ENCODE results near the gene DCANP1. TPM values are rescaled to one million over a fixed set of nuclear protein-coding genes. Genes with fewer than 3 reads are reported as not detected.

DCANP1 gene
- total RNA-seq, 5 donors from 2014 or later (not counting 1 experiment from before 2014, with no cell fraction given) = not detected

DNA sequence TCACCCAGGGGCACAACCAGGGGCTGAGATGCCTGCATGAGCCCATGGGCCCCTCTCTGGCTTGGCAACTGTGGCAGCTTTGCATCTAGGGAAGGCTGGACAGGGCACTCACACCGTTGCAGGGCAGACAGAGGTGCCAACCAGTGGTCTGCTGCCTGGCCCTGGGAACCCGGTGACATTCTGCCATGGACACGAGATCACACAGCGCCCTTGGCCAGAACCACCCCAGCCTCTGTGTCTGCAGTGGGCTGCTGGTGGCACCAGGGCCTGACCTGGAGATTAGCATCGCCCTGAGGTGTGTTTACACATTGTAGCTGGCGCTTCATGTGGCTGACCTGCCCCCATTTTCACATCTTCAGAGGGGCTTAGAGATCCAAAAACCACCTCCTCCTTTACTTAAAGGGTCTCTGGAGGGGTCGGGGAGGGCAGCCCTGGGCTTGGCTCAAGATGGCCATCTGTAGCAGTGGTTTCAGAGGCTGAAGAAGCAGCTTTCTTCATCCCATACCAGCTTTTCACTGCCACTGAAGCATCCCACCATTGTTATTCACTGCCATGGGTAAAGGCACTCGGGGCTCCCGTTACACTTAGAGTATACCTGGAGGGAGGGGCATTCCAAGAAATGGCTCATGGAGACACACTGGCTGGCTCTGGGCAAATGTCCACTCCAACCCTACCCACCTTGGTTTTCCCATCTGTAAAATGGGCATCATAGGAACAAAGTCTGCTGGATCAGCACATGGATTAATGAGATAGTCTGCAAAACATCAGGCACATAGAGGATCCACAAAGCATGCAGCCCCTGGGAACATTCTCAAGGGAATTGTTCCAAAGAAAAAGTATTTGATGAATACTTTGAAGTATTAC, 11.4 kb downstream of the DCANP1 start:
- 67% methylated on average over 5 of the region's 9 CpGs for WGBS (ENCODE audit: insufficient coverage)
- ChIA-PET POLR2A (interaction anchor here in 1 of 2 donors (0.6 kb wide), 1 partner anchor 1696 kb away, joined by 3 read pairs; no protein-coding TSS in a partner anchor), CTCF (interaction anchor here in 1 of 2 donors (1.3 kb wide), 1 partner anchor 10 kb away, joined by 4 read pairs; no protein-coding TSS in a partner anchor)
- Mint-ChIP-seq H3K4me3 (no peak overlapping the region), H3K27me3 (peaks cover 9 to 23% of the 10 kb centered on the region in 2 donors), H3K27ac (no peak overlapping the region), H3K9me3 (no peaks in the 10 kb centered on the region), H3K4me1 (no peaks in the 10 kb centered on the region), H3K36me3 (no peaks in the 10 kb centered on the region)
- Histone ChIP-seq H3K4me3 (ENCODE audit: control insufficient read depth in 1 of 2, extremely low read depth in 1 of 2, low read length in 1 of 2) (no peak overlapping the region), H3K36me3 (ENCODE audit: control insufficient read depth in 2 of 2, extremely low read depth in 1 of 2, insufficient read depth in 1 of 2, low read length in 1 of 2) (no peaks in the 10 kb centered on the region), H3K4me1 (ENCODE audit: control insufficient read depth in 1 of 2, extremely low read depth in 1 of 2, insufficient read depth in 2 of 2, low read length in 2 of 2) (no peaks in the 10 kb centered on the region), H3K9me3 (no peaks in the 10 kb centered on the region), H3K27ac (ENCODE audit: low read length) (no peak overlapping the region), H3K27me3 (replicated peaks in 1 of 2; ENCODE audit: control insufficient read depth in 2 of 2, extremely low read depth in 1 of 2, insufficient read depth in 2 of 2, low read length in 1 of 2) (peaks cover 0 to 38% of the 10 kb centered on the region in 2 experiments)
- DNase-seq = no peak
- ATAC-seq (replicated peaks in 1 of 4) = no peak

DNA sequence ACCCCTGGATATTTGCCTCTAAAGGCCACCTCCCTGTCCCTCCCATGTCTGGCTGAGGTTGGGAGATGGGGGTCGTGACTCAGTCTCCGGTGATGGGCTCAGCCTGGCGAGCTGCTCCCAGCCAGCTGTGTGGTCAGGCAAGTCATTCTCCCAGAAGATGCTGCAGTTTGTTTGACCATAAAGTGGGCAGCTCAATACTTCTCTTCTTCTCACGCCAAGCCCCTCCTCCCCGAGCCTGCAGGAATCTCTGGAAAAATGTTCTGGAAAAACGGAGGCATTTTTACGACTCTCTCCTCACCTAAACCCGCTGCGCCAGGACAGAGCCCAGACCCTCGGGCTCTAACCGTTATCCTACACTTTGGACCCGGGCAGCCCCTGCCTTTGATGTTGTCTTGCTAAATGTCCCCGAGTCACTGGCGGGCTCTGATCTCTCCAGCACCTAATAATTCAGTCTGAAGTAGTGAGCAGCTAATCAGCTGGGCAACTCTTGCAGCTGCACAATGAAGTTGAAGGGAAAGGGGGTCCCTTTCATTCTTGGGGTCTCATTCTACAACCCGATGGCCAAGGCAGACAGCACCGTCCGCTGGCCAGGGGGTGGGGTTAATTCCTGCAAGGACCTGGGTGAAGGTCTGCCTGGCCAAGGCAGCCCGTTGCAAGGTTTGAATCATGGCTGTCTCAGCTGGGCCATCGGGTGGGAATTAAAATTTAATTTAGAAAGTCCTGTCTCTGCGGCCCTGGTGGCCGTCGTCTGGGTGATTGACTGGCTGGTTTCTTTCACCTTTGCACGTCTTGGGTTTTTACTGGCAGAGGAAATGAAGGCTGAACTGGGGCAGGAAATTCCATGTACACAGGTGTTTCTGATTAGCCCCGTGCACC, 12.3 kb downstream of the DCANP1 start:
- no peak for DNase-seq
- 59% methylated on average over 17 of the region's 24 CpGs for WGBS (ENCODE audit: insufficient coverage)

DNA sequence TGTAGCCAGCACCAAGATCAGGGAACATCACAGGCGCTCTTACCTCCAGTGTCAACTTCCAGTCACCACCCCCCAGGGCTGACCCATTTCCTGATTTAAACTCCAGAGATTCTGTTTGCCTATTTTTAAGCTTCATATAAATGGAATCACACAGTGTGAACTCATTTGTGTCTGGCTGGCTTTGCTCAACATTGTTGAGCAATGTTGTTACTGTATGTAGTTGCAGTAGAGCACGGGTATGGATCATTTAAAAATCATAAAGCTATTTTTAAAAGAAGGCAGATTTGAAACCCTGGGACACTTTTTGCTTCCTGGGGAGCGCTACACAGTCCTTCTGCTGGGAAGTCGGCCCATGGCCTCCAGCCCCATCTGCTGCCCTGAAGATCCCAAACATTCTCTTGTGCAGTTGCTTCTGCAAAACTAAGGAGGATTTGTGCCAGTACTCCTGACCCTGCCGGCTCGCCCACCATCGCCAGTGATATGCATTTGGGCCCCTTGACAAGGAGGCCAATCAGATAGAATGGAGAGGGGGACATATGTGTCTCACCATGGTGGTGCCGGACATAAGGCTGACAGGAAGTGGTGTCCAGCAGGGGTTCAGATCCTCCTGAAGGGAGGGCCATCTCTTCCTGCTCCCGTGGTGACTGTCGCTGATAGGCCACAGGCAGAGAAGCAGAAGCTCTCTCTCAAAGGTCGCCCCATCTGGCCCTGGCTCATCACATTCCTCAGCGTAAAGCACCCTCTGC, 13.3 kb downstream of the DCANP1 start:
- WGBS (ENCODE audit: insufficient coverage) = 75% methylated on average over 8 of the region's 12 CpGs
- ATAC-seq (replicated peaks in 1 of 4) = no peak
- POLR2A ChIA-PET = no interaction called here
- CTCF ChIA-PET = interaction anchor here in 1 of 2 donors (1.0 kb wide), 1 partner anchor 23 kb away, joined by 3 read pairs; no protein-coding TSS in a partner anchor
- H3K4me1 ChIP-seq (ENCODE audit: control insufficient read depth in 1 of 2, extremely low read depth in 1 of 2, insufficient read depth in 2 of 2, low read length in 2 of 2) = no peaks in the 10 kb centered on the region
- no peaks in the 10 kb centered on the region for H3K9me3 ChIP-seq
- Mint-ChIP-seq H3K36me3 (no peaks in the 10 kb centered on the region), H3K4me1 (no peaks in the 10 kb centered on the region), H3K27me3 (peaks cover 9 to 28% of the 10 kb centered on the region in 2 donors), H3K9me3 (peaks cover 0 to 7% (median 0%) of the 10 kb centered on the region in 3 donors), H3K4me3 (no peak overlapping the region), H3K27ac (no peak overlapping the region)
- H3K27me3 ChIP-seq (replicated peaks in 1 of 2; ENCODE audit: control insufficient read depth in 2 of 2, extremely low read depth in 1 of 2, insufficient read depth in 2 of 2, low read length in 1 of 2) = peaks cover 0 to 31% of the 10 kb centered on the region in 2 experiments
- H3K4me3 ChIP-seq (ENCODE audit: control insufficient read depth in 1 of 2, extremely low read depth in 1 of 2, low read length in 1 of 2) = no peak overlapping the region
- H3K27ac ChIP-seq (ENCODE audit: low read length) = no peak overlapping the region
- no peak for DNase-seq
- no peaks in the 10 kb centered on the region for H3K36me3 ChIP-seq (ENCODE audit: control insufficient read depth in 2 of 2, extremely low read depth in 1 of 2, insufficient read depth in 1 of 2, low read length in 1 of 2)

More for the DNA sequence above, 12.3 kb downstream of the DCANP1 start:
- no peak overlapping the region for H3K4me3 ChIP-seq (ENCODE audit: control insufficient read depth in 1 of 2, extremely low read depth in 1 of 2, low read length in 1 of 2)
- no peak for ATAC-seq (replicated peaks in 1 of 4)
- Mint-ChIP-seq H3K9me3 (no peaks in the 10 kb centered on the region), H3K4me1 (no peaks in the 10 kb centered on the region), H3K27me3 (peaks cover 9 to 23% of the 10 kb centered on the region in 2 donors), H3K27ac (no peak overlapping the region), H3K4me3 (no peak overlapping the region), H3K36me3 (no peaks in the 10 kb centered on the region)
- no peaks in the 10 kb centered on the region for H3K9me3 ChIP-seq
- H3K4me1 ChIP-seq (ENCODE audit: control insufficient read depth in 1 of 2, extremely low read depth in 1 of 2, insufficient read depth in 2 of 2, low read length in 2 of 2) = no peaks in the 10 kb centered on the region
- CTCF ChIA-PET = interaction anchor here in 1 of 2 donors (1.3 kb wide), 1 partner anchor 9 kb away, joined by 4 read pairs; no protein-coding TSS in a partner anchor
- H3K27ac ChIP-seq (ENCODE audit: low read length) = no peak overlapping the region
- POLR2A ChIA-PET = no interaction called here
- H3K36me3 ChIP-seq (ENCODE audit: control insufficient read depth in 2 of 2, extremely low read depth in 1 of 2, insufficient read depth in 1 of 2, low read length in 1 of 2) = no peaks in the 10 kb centered on the region
- H3K27me3 ChIP-seq (replicated peaks in 1 of 2; ENCODE audit: control insufficient read depth in 2 of 2, extremely low read depth in 1 of 2, insufficient read depth in 2 of 2, low read length in 1 of 2) = peaks cover 0 to 37% of the 10 kb centered on the region in 2 experiments

DNA sequence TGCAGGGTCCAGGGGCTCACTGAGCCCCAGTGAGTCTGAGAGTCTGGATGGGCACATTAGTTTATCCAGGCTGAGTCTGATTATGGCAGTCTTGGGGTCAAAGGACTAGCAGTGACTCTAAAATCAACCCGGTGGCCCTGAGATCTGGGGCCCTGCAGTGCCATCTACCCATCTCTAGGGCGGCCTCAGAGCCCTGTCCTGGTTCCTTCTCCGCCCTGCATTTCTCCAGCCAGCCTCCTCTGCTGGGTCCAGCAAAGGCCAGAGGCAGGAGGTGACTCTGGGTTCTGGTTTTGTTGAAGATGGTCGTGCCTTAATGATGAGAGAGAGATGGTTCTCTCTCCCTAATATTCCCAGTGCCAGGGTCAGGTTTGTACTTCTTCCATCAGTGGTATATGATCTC, 15.0 kb downstream of the DCANP1 start:
- Histone ChIP-seq H3K27ac (ENCODE audit: low read length) (no peak overlapping the region), H3K4me3 (ENCODE audit: control insufficient read depth in 1 of 2, extremely low read depth in 1 of 2, low read length in 1 of 2) (no peak overlapping the region), H3K36me3 (ENCODE audit: control insufficient read depth in 2 of 2, extremely low read depth in 1 of 2, insufficient read depth in 1 of 2, low read length in 1 of 2) (no peaks in the 10 kb centered on the region), H3K9me3 (no peaks in the 10 kb centered on the region), H3K27me3 (replicated peaks in 1 of 2; ENCODE audit: control insufficient read depth in 2 of 2, extremely low read depth in 1 of 2, insufficient read depth in 2 of 2, low read length in 1 of 2) (peaks cover 0 to 30% of the 10 kb centered on the region in 2 experiments), H3K4me1 (ENCODE audit: control insufficient read depth in 1 of 2, extremely low read depth in 1 of 2, insufficient read depth in 2 of 2, low read length in 2 of 2) (no peaks in the 10 kb centered on the region)
- Mint-ChIP-seq H3K27ac (no peak overlapping the region), H3K27me3 (peaks cover 9 to 32% of the 10 kb centered on the region in 2 donors), H3K36me3 (no peaks in the 10 kb centered on the region), H3K4me1 (no peaks in the 10 kb centered on the region), H3K4me3 (no peak overlapping the region), H3K9me3 (peaks cover 0 to 12% (median 6%) of the 10 kb centered on the region in 3 donors)
- no peak for DNase-seq
- POLR2A ChIA-PET = no interaction called here
- ATAC-seq (replicated peaks in 1 of 4) = no peak
- 87% methylated on average over 2 of the region's 4 CpGs for WGBS (ENCODE audit: insufficient coverage)
- CTCF ChIA-PET = no interaction called here

DNA sequence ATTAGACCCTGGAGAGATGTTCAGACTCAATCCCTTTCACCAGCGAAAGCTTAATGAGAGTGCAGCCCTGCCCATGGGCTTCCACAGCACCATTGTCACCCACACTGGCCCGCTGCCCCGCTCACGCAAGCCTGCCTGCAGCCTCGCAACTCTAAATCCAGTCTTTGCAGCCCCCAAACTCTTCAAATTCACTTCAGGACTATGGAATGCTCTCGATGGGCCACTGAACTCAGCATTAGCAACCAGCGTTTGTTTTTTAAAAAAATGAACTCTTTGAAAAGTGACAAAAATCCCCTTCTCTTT, 17.1 kb downstream of the DCANP1 start:
- Mint-ChIP-seq H3K27ac (no peak overlapping the region), H3K36me3 (no peaks in the 10 kb centered on the region), H3K27me3 (peaks cover 4 to 18% of the 10 kb centered on the region in 2 donors), H3K4me1 (peaks cover 0 to 11% (median 5%) of the 10 kb centered on the region in 3 donors), H3K9me3 (peaks cover 0 to 12% (median 6%) of the 10 kb centered on the region in 3 donors), H3K4me3 (no peak overlapping the region)
- no peak for ATAC-seq (replicated peaks in 1 of 4)
- H3K27me3 ChIP-seq (replicated peaks in 1 of 2; ENCODE audit: control insufficient read depth in 2 of 2, extremely low read depth in 1 of 2, insufficient read depth in 2 of 2, low read length in 1 of 2) = peaks cover 0 to 14% of the 10 kb centered on the region in 2 experiments
- H3K9me3 ChIP-seq = no peaks in the 10 kb centered on the region
- no peak for DNase-seq
- no peaks in the 10 kb centered on the region for H3K4me1 ChIP-seq (ENCODE audit: control insufficient read depth in 1 of 2, extremely low read depth in 1 of 2, insufficient read depth in 2 of 2, low read length in 2 of 2)
- ChIA-PET POLR2A (interaction anchor here in 1 of 2 donors (0.6 kb wide), 1 partner anchor 105 kb away, joined by 3 read pairs; no protein-coding TSS in a partner anchor), CTCF (no interaction called here)
- WGBS (ENCODE audit: insufficient coverage) = 95% methylated on average over 7 of the region's 7 CpGs
- no peak overlapping the region for H3K4me3 ChIP-seq (ENCODE audit: control insufficient read depth in 1 of 2, extremely low read depth in 1 of 2, low read length in 1 of 2)
- no peaks in the 10 kb centered on the region for H3K36me3 ChIP-seq (ENCODE audit: control insufficient read depth in 2 of 2, extremely low read depth in 1 of 2, insufficient read depth in 1 of 2, low read length in 1 of 2)
- H3K27ac ChIP-seq (ENCODE audit: low read length) = no peak overlapping the region

All from T-cell (primary cell).